OCI-M1 (cell line): ENCODE results near the gene SCYGR1.
"Not testable (repeated sequence)": the region's sequence is repeated elsewhere in the genome, so short reads cannot be mapped to it uniquely, and the experiment has no call there.

Experiments used
- DNase-seq: peaks from one replicate; lab custom pipeline; 2025; lab: John Stamatoyannopoulos, UW

SCYGR1 gene

DNA sequence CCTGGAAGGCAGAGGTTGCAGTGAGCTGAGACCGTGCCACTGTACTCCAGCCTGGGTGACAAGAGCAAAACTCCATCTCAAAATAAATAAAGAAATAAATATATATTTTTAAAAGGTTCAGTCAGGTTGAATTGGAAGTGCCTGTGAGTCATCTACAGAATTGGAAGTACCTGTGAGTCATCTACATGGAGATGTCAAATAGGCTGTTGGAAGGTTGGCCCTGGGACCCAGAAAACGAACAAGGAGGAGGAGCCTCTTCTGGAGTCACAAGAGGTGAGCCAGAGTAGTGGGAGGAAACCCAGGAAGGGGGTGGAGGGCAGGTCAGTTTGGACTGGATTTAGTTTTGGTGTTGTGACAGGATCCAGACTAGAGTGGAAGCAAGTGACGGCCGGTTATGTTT, 15.2 kb upstream of the SCYGR1 start:
- DNase-seq: no peak

DNA sequence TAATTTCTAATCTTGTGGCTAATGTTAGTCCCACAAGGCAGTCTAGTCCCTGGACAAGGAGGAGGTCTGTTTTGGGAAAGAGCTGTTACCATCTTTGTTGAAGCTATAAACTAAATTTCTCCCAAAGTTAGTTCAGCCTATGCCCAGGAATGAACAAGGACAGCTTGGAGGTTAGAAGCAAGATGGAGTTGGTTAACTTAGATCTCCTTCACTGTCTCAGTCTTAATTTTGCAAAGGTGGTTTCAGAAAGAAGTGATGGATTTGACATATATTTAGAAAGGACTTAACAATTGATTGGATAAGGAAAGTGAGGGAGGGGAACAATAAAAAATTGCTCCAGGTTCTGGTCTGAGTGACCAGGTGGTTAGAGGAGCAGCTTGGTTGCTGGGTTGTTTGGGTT, 14.6 kb upstream of the SCYGR1 start:
- DNase-seq: no peak

DNA sequence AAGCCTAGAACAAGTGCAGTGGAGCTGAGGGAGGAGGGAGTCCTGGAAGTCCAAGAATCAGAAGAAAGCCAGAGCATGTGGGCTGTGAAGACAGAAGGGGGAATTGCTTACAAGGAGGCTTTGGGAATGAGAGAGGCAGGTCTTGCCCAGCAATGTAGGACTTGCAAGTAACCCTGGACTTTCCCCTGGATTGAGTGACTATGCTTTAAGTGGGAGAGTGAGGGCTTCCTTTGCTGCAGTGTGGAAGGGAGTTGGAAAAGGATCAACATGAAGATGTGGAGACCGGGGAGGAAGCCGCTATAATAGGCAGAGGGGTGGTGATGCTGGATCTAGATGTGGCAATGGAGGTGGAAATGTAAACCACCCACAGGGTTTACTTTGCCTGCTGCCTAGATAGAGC, 13.8 kb upstream of the SCYGR1 start:
- no peak for DNase-seq

DNA sequence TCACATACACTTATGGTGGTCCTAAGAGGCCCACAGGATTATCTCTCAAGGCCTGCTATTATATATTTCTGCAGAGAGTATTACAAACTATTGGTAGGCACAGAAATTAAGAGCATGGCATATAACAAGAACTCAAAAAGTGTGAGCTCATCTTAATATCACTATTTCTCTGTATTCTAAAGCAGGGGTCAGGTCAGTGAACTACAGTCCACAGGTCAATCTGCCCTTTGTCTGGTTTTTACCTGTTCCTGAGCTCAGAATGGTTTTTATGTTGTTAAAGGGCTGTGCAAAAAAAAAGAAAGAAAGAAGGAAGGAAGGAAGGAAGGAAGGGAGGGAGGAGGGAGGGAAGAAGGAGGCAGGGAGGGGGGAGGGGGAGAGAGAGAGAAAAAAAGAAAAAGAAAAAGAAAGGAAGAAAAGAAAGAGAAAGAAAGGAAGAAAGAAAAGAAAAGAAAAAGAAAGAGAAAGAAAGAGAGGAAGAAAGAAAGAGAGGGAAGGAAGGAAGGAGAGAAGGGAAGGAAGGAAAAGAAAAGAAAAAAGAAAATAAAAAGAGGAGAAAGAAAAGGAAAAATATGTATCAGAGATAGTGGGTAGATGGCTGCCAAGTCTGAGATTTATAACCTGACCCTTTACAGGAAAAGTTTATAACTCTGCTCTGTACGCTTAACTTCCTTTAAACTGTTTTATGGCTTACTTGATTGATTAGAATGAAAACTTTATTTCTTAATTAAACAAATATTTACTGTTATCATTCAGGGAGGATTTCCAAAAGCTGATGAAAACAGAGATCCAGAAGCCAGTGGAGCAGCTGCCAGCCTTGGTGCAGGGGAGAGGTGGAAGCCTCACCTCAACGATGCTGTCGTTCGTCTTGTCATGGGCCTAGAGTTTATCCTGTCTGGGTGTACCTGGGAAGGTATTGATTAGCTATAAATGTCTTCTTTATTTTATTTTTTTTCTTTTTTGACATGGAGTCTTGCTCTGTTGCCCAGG, 11.2 kb upstream of the SCYGR1 start:
- no peak for DNase-seq

DNA sequence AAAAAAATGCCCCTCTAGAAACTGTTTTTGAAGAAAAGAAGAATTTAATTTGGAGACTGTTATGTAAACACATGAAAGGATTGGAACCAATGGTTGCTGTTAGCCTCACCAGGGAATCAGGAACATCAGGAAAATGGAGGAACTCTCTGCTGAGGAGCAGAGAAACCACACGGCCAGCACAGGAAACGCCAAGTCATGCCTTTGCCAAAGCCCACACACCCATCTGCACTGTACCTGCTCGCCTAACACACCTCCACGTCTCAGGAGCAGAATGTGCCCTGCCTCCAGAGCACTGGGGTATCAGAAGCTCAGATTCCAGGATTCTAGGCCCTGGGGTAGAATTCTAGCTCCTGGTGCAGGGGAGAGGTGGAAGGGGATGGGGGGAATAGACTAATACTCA, 9.8 kb upstream of the SCYGR1 start:
- DNase-seq: no peak

DNA sequence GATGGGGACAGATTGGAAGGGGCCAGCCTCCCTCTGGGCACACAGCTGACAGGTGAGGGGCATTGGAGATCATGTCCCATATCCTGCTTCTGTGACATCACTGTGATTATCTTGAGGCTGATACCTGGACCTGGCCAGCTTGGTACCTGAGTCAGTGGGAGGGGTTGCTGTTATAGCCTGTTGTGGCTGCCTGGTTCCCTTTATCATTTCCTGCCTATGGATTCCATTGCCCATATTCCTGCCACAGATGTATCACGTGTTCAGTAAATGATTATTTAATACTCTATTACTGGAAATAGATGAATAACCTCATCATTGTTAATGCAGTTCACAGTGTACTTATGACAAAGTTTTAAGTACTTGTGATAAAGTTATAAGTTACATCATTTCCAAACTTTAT, 7.8 kb upstream of the SCYGR1 start:
- DNase-seq: no peak

DNA sequence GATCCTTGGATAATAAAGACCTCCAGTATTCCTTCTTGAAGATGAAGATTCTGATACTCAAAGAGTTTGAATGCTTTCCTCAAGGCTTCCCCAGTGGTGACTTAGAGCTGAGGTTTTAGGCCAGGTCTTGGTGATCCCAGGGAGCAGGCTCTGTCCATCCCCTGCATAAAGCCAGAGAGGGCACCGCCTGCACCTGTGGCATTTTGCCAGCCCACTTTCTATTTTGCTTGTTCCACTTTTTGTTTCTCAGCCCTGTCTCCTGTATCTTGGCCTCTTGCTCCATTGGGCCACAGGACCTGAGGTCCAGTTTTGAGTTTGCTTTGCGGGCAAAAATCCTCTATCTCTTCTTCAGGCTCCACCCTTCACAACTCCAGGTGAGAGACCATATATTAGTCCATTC, 6.7 kb upstream of the SCYGR1 start:
- no peak for DNase-seq

DNA sequence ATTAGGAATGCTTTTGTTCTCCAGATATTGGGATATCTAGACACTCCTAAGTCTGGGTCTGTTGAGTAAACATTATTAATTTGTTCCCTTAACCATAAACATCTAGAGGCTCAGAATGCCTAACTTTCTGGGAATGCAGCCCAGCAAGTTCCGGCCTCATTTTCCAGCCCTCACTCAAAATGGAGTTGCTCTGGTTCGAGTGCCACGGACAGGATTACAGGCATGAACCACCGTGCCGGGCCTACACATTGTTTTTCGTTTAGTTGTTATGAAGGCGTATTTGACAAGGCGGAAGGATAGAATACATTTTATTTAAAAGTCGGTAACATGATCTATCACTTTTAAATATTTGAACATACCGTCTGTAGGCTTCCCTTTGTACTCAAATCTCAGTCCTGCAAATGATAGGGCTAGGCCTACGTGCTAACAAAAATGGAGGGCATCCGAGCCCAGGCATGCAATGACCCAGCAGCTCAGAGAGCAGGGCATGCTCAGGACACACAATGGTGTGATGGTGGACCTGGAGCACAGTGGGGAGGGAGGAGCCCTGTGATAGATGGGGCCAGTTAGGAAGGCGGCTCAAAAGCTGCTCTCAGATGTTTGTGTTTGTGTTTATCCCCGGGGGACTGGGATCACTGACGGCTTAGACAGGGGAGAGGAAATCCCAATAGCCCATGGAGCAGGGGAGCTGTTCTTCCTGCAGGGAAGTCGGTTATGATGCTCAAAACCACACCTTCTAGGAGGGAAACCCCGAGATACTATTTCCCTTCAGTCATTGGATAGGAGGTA, 2.9 kb upstream of the SCYGR1 start:
- no peak for DNase-seq

DNA sequence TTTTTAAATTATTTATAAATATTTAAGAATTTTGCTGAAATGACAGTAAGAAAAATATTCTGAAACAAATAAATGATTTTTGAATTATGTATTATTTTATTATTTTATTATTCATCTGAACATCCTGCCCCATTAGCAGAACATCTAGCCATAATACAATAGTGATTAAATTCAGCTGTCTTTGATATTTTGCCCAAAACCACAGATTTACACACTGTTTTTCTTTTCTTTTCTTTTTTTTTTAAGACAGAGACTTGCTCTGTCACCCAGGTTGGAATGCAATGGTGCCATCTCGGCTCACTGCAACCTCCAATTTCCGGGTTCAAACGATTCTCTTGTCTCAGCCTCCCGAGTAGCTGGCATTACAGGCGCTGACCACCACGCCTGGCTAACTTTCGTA, 1.9 kb upstream of the SCYGR1 start:
- no peak for DNase-seq

DNA sequence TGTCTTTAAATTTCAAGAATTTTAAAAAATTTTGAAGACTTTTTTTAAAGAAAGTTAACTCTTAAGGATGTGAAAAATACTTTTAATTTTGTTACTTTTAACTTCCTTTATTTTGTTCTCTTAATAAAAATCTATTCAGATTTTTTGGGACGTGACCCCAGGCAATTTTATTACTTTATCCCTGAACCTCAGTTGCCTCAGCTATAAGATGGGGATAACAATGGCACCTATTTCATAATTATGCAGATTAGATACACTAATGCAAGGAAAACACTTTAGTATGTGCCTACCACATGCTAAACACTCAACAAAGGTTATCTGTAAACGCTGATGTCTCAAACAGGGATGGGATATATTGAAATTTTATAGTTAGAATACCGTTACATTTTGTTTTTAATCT, 1.5 kb upstream of the SCYGR1 start:
- DNase-seq: no peak

DNA sequence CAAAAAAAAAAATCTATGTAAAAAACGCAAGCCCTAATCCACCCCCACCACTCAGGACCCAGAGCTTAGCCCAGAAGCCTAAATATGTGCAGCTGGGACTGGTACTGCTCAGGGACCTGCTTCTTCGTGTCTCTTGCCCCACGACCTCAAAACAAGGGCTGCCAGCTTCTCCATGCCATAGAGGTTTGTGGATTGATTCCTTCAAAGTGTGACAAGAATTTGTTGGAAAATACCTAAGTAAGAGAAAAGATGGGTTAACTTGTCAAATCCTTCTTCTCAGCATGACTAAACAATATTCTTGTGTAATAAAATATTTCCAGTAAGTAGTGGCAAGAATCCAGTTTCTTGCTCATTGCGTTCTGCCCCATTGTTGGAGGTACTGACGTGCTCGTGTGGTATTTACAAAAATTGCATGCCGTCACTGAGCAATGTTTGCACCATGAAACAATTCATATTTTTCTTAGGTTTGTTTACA, 825 bp upstream of the SCYGR1 start:
- DNase-seq: no peak

DNA sequence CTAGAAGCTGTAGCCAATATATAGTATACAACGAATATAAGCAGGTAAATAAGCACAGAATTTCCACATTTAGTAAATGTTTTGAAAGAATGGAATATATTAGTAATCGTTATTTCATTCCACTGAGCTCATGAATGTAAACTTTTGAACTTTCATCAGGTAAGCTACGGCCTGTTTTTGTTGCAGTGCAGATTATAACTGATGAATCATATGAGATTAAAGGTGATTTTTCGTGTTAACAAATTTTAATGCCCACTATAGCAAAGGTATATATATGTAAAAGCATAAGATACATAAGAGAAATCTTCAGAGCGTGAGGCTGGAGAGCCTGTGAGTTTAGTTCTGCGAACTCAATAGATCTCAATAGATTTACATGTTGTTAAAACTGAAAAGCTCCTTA, 1.1 kb downstream of the SCYGR1 start:
- DNase-seq: no peak

DNA sequence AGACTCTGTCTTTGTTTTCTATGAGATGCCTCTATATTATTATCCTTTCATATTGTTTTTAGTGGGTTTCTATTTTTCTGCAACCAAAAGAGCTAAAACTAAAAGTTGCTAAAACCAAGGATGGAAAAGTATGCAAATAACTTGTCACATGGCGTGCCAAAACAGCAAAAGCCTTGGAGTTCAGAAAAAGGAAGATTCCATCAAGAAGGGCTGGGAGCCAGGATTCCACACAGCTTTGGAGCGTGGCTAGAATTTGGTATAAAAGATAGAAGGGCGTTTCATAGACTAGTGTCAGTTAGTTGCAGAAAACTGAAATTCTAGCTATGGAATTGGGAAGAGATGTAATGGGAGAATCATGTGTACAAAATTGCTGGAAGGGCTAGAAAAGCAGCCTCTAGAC, 4.1 kb downstream of the SCYGR1 start:
- no peak for DNase-seq

DNA sequence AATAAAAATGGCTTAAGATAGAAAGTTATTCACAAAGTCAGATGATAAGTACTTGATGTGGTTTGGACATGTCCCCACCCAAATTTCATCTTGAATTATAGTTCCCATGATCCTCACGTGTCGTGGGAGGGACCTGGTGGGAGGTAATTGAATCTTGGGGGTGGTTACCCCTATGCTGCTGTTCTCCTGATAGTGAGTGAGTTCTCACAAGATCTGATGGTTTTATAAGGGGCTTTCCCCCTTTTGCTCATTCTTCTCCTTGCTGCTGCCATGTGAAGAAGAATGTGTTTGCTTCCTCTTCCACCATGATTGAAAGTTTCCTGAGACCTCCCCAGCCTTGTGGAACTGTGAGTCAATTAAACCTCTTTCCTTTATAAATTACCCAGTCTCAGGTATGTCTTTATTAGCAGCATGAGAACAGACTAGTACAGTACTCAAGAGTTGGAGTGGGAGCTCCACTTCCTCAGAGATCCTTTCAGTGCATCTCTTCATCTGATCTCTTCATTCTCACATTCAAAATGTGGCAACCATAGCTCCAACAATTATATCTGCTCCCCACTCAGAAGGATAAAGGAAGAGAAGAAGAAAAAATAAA, 5.4 kb downstream of the SCYGR1 start:
- not testable (repeated sequence) for DNase-seq

DNA sequence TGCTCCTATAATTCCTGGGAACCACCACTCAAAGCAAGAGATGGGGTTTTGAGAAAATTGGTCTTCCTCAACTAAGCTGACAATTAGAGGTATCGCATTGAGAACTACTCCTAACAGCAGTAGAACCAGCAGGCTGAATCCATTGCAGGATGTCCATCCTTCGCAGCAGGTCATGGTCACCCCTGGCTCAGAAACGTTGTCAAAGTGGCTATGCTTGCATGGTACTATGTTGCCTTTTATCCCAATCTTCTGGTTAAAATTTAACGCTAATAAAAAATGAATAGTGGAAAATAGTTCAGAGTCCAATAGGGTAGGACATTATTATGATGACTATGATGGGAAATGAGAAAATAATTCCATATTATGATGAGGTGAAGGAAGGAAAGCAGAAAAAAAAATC, 8.7 kb downstream of the SCYGR1 start, which contains the start of gene TM4SF20:
Gene TM4SF20 (minus strand): TSS at position 212 of the 400 bp plus-strand sequence. CDS start 38 bp downstream, at position 174.
- no peak for DNase-seq

DNA sequence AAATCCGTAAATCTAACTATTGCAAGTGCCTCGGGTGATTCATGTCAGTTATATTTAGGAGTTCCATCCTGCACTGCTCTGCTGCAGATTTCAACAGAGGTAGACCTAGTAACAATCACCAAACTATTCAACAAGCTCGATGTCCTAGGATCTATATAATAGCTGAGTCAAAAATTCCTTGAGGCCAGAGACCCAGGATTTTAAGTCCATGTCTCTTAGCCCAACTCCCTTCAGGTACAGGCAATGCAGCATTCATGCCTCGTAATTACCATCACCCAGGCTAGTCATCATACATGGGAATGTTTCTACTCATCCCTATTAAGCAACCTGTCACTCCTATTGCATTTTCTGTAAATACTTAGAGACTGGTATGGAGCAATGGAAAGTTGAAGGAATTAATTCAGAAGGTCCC, 9.4 kb downstream of the SCYGR1 start:
- no peak for DNase-seq

DNA sequence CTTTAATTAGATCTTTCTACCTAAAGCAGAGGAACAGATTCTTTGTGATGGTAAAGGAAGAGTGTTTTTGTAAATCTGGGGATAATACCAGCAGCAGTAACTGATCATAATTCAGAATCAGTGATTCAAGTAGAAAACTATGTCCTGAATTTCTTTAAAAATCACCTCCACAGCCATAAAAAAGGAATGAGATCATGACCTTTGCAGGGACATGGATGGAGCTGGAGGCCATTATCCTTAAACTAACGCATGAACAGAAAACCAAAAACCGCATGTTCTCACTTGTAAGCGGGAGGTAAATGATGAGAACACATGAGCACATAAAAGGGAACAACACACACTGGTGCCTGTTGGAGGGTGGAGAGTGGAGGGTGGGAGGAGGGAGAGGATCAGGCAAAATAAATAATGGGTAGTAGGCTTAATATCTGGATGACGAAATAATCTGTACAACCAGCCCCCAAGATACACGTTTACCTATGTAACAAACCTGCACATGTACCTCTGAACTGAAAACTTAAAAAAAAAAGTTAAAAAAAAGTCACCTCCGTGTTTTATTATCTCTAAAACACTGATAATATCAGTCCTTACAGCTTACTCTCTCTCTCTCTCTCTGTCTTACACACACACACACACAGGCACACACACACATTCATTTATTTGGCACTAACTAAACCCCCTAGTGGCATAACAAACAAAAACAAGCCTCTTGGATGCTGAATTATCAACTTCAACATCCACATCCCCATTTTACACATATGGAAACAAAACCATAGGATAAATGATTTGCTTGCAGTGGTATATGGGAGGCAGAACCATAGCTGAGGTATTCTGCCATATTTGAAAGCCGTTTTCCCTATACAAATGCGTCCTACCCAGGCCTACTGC, 10.0 kb downstream of the SCYGR1 start:
- DNase-seq: peak; percentile 29

DNA sequence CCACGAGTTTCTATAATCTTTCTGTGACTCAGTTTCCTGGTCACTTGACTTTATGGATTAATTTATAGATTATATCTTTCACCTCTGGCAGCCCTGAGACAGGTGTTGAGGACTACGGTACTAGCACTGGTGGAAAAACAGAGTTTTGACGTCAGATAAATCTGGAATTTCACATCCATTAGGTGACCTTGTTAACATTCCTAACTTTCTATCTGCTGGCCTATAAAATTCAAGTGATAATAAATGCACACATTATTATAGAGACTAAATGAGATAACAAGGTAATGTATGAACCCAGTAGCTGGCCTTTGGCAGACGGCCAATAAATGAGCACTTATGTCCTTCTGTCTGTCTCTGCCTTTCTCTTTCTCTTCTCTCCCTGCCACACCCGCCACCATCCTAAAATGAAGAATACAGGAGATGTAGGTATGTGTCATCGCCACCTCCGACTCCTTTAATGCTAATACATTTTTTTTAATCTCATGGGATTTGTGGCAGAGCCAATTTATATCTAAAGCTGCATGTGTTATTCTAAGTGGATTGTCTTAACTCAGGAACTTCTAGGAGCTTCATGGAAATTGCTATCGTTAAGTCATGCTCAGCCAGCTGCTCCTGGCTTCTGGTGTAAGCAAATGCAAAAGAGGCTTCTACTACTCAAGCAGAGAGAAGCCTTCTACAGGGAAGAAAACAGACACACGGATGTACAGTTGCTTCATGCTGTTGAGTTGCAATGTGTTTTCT, 10.9 kb downstream of the SCYGR1 start:
- peak; percentile 51 for DNase-seq

DNA sequence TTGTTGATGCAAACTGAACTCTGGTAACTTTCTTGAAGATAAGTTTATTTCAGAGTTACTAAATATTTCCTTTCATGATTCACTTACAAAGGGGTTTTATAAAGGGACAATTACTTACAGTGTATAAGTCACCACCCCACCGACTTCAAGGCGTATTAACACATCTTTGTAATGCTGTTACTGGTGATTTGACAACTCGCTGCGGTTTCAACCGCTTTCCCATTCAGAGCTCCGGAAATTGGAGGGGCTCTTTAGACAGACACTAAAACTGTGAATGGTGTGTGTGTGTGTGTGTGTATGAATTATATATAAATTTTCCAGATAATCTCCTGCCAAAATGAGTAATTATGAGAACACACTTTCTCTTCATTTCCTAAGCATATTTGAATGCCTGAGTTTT, 13.6 kb downstream of the SCYGR1 start:
- DNase-seq: peak; percentile 26

DNA sequence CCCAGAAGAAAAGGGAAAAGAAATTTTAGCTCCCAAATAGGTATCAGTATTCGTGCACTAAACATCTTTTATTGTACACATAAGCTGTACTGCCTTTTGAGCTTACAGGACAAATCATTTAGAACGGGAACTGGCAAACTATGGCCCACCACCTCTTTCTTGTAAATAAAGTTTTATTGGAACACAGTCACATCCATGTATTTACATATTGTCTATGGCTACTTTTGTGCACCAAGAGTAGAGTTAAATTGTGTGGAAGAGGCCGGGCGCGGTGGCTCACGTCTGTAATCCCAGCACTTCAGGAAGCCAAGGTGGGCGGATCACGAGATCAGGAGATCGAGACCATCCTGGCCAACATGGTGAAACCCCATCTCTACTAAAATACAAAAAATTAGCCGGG, 14.4 kb downstream of the SCYGR1 start:
- DNase-seq: no peak
